OCI-LY3 (cell line): Measurements from ENCODE around the gene ROR1.

Source experiments
- EZH2phosphoT487 ChIP-seq: fragments of 200-600 bp; shearing (Covaris generic); IDR thresholded peaks from 2 replicates; pipeline ENCODE4 v1.6.1; 2018; ENCODE audit warnings: antibody characterized with exemption, mixed run types, low read depth
- TF ChIP-seq, protein P1 (sequence below): fragments of 200-600, 300-600 bp; sonication (generic); IDR thresholded peaks from 2 replicates; pipeline ENCODE4 v1.5.1; 2014; ENCODE audit warnings: antibody characterized with exemption, low read length, low read depth

DNA sequence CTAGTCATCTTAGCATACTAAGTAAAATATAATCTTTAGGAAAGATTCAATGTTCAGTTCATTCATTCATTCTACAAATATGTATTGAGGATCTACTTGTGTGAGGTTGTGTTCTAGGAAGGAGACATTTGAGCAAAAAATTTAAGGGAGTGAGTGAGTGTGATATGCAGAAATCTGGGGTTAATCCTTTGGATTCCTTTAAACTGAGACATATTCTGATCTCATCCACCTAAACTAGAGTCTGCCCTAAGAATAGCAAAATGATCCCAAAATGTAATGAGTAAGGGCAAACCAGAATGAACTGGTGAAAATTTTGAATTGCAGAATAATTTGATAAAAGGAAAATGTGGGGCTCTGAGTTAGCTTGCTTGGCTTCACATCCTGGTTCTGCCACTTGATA lies 438.2 kb downstream of the ROR1 start:
- TF ChIP-seq, protein P1, sequence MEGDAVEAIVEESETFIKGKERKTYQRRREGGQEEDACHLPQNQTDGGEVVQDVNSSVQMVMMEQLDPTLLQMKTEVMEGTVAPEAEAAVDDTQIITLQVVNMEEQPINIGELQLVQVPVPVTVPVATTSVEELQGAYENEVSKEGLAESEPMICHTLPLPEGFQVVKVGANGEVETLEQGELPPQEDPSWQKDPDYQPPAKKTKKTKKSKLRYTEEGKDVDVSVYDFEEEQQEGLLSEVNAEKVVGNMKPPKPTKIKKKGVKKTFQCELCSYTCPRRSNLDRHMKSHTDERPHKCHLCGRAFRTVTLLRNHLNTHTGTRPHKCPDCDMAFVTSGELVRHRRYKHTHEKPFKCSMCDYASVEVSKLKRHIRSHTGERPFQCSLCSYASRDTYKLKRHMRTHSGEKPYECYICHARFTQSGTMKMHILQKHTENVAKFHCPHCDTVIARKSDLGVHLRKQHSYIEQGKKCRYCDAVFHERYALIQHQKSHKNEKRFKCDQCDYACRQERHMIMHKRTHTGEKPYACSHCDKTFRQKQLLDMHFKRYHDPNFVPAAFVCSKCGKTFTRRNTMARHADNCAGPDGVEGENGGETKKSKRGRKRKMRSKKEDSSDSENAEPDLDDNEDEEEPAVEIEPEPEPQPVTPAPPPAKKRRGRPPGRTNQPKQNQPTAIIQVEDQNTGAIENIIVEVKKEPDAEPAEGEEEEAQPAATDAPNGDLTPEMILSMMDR: no peak
- TF ChIP-seq EZH2phosphoT487: no peak
